Measurements from ENCODE around the gene CLK1.
"Not testable (repeated sequence)": the region's sequence is repeated elsewhere in the genome, so short reads cannot be mapped to it uniquely, and the experiment has no call there.

Gene CLK1

DNA sequence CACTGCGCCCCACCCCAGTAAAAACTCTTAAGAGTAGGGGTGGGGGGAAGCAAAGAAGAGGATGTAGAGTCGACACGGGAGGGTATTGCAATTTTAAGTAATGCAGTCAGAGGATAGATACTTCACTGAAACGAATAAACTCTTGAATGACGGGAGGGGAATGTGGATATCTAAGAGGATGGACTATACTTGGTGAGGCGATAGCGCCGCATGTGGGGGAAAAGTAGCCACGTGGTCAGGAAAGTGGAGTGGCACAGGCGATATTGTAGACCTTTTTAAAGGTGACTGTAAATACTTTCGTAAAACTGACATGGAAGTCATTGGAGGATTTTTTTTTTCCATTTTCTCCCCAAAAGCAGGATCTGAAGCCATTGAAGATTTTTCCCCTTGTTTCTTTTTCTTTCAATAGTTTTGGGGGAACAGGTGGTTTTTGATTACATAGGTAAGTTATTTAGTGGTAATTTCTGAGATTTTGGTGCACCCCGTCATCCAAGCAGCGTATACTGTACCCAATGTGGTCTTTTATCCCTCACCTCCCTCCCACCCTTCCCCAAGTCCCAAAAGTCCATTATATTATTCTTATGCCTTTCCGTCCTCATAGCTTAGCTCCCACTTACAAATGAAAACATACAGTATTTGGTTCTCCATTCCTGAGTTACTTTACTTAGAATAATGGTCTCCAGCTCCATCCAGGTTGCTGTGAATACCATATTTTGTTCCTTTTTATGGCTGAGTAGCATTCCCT, 13.8 kb downstream of the CLK1 start:
- peak; percentile 29 for DNase-seq

- DNase-seq = no peak
These were observed 16.5 kb downstream of the CLK1 start for GRCh38 chr2:200847939-200848338.

- no peak for DNase-seq
These were observed 17.2 kb downstream of the CLK1 start for GRCh38 chr2:200847269-200847668.

DNA sequence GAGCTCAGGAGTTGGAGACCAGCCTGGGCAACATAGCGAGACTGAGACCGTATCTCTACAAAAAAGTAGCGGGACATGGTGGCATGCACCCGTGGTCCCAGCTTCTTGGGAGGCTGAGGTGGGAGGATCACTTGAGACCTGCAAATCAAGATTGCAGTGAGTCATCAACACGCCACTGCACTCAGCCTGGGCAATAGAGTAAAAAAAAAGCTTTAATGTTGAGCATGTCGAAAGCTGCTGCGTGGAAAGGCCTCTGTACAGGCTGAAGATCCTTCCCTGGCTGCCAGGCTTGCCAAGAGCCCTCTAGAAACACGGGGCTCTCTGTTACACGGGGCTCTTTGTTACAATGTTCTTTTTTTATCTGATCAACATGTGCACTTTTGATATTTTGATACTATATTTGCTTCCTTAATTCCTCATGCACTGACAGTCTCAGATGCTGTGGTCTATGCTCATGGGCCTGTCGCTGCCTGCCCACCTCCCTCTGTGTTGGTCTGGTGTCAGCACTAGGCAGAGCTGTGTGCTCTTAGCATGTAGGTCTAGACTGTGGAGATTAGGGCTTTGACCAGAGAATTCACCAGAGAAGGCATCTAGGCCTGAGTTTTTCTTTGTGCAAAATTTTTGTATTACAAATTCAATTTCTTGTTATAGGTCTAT, 18.7 kb downstream of the CLK1 start:
- DNase-seq = no peak

DNA sequence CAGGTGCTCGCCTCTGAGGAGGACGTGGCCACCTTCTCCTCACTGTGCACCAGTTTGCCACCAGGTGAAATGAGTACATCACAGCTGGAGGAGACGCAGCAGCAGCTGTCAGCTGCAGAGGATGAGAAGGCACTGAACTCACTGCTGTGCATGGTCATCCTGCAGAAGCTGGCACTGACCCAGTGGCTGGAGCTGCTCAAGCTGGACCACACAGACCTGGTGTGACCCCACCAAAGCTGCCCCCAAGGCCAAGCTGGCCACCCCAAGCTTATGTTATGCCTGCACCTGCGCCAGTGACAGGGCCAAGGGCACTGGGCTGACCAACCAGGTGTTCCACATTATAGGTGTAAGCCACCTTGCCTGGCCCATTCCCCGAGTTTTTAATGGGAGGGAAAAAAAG, 19.3 kb downstream of the CLK1 start:
- no peak for DNase-seq

DNA sequence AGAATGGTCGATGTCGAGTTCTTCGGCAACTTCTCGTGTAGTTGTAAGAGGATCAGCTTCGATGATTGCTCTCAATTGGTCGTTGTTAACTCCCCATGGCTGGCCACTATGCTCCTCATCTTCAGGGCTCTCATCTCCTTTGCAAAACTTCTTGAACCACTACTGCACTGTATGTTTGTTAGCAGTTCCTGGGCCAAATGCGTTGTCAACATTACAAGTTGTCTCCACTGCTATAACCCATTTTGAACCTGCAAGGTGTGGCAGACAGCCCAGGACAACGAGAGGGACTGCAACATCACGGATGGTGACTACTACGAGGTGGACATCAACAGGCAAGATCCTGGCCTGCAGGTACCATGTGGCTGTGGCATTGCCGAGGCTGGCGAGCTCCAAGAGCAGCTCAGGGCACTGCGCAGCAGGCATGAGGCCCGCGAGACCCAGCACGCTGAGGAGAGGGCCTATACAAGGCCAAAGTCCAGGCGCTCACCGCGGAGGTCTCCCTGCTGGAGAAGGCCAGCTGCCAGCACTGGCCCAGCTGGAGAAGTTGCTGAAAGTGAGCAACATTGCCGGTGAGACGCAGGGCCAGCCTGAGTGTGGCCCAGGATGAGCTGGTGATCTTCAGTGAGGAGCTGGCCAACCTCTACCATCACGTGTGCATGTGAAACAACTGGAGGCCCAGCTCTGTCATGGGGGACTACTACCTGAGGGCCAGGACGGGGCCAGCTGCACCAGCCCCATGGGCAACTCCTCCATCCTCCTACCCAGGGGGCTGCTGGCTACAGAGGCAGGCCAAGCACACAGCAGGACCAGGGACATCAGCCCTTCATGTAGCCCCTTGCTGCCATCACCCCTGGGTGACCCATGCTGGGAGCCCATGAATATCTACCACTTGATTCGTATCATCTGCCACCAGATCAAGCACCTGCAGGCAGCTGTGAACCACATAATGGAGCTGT, 20.2 kb downstream of the CLK1 start:
- no peak for DNase-seq

GRCh38 chr2:200839513-200839912, 24.9 kb downstream of the CLK1 start:
- DNase-seq = no peak

GRCh38 chr2:200834701-200835100, 29.8 kb downstream of the CLK1 start:
- DNase-seq = no peak

DNA sequence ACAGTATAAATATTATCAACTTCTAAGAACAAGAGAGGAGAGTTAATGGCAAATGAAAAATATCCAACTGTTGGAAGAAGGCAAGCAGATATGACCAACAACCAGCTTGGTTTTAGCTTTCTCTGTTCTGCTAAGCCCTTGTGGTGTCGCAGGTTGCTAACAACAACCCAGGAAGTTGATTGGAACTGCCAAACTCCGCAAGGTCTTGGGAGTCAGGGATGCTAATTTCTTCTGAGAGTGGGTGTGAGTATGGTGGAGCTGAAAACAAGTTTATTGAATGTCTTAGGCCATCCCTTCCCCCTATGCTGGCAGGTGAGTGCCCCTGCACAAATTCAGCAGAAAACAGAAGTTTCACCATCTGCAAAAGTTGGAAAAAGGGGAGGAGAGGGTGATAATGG, 35.2 kb downstream of the CLK1 start:
- no peak for DNase-seq

- DNase-seq = no peak
These were observed 35.7 kb downstream of the CLK1 start for GRCh38 chr2:200828572-200829257.

GRCh38 chr2:200828104-200828503, 36.4 kb downstream of the CLK1 start:
- no peak for DNase-seq

DNA sequence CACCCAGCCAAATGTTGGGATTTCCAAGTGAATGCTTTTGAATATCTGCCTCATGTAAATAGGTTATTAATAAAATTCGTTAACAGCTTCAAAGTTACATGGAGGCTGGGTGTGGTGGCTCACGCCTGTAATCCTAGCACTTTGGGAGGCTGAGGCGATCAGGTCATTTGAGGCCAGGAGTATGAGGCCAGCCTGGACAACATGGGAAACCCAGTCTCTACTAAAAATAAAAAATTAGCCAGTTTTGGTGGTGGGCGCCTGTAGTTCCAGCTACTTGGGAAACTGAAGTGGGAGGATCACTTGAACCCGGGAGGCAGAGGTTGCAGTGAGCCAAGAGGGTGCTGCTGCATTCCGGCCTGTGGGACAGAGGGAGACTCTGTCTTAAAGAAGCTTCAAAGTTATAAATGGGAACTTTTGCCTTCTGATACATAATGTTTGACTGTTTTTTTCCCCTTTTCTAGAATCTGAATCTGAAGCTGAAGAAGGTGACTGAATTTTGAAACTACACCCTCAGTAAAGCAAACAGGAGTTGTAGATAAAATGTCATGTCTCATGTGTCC, 42.7 kb downstream of the CLK1 start:
- DNase-seq = no peak

DNA sequence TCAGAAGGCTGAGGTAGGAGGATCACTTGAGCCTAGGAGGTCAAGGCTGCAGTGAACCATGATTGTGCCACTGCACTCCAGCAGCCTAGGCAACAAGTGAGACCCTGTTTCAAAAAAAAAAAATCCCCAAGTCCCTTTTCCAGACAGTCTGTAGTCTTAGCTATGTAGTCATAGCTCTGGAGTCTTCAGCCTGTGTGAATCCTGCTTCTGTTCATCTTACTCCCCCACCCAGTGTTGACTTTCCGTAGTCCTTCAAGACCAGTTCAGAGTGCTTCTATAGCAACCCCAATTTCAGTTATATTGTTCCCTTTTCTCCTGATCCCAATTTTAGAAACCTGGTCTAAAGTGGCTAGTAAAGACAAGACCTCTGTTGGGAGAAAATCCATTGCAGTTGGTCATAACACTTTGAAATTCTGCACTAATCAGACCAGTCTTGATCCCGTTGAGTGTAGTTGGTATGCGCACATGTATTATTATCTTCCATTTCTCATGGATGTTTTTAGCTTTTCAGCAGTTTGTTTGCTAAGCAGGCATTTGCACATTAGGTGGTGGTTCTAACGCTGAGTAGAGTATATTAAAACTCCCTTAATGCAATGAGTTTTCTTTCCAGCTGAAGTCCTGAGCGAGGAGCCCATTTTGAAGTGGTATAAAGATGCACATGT, 43.8 kb downstream of the CLK1 start:
- DNase-seq = no peak

GRCh38 chr2:200818732-200819131, 45.7 kb downstream of the CLK1 start:
- DNase-seq = not testable (repeated sequence)

- no peak for DNase-seq
These were observed 49.5 kb downstream of the CLK1 start for GRCh38 chr2:200814917-200815316.

- DNase-seq = peak; percentile 34
These were observed 50.1 kb downstream of the CLK1 start for GRCh38 chr2:200814276-200814815.

- DNase-seq = peak; percentile 72
These were observed 52.1 kb downstream of the CLK1 start for GRCh38 chr2:200812122-200813022.

DNA sequence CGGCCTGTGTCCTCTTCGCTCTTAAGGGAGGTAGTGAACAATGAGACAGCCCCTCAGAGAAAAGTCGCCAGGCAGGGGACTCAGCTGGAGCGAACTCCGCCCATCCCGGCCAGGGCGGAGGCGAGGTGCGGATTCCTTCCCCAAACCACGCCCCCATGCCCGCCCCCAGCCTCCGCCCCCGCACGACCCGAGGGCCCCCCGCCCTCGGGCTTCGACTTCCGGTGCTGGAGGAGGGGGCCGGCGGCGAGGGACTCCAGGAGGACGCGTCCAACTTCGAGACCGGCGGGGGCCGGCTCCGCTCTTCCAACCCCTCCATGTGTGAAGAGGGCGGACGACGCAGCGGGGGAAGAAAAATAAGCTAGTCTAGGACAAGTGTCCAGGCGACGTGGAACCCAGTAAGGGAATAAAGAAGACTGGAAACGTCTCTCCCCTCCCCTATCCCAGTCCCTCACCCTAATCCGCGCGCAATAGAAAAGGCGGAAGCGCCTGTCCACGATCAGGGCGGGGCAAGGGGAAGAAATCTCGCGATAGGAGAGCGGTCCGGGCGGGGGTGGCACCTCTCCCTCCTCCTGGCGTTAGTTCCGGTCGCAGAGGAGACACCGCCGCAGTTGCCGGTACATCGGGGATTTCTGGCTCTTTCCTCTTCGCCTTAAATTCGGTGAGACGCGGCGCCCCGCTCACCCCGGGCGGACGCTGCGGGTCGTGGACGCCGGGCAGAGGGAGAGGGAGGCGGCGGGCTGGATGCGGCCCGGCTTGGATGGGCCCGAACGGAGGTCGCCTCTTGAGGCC, 52.9 kb downstream of the CLK1 start, which contains the start of gene BZW1:
Gene BZW1 (plus strand): TSS at position 578 of the 789 bp plus-strand sequence. CDS start 1,308 bp downstream, outside the sequence.
- DNase-seq = peak; percentile 99

GRCh38 chr2:200810998-200811332, 53.5 kb downstream of the CLK1 start:
- no peak for DNase-seq
